Stomach (tissue), 9 donors: ENCODE results near the gene SYVN1. TPM values are rescaled to one million over a fixed set of nuclear protein-coding genes. Genes with fewer than 3 reads are reported as not detected.

ENCODE experiments used
- DNase-seq, 2 donors: peaks; one replicate each; pipeline versions ENCODE4 v3.0.0 to v3.0.0-alpha.2; 2013 to 2019
- H3K27ac ChIP-seq, 5 donors: fragments of 200-600 bp in 4 of 5; sonication (generic) in 4 of 5; one replicate each; pipeline ENCODE4 v1.5.1; 2013 to 2019; ENCODE audit warnings: mild to moderate bottlenecking in 1 of 5, moderate library complexity in 1 of 5
- H3K27me3 ChIP-seq, 3 donors: fragments of 200-600 bp; sonication (generic); one replicate each; pipeline ENCODE4 v1.5.1; 2017 to 2019; ENCODE audit warnings: mixed run types in 1 of 3
- H3K36me3 ChIP-seq, 4 donors: fragments of 200-600 bp; sonication (generic); 1 replicate in 3 of 4; 2 replicates in 1 of 4; pipeline ENCODE4 v1.5.1; 2016 to 2019
- H3K4me1 ChIP-seq, 4 donors: fragments of 200-600 bp; sonication (generic); one replicate each; pipeline ENCODE4 v1.5.1; 2016 to 2019
- H3K4me3 ChIP-seq, 4 donors: fragments of 200-600 bp; sonication (generic) in 3 of 4; one replicate each; pipeline ENCODE4 v1.5.1; 2016 to 2019; ENCODE audit warnings: mild to moderate bottlenecking in 1 of 4
- H3K9me3 ChIP-seq, 4 donors: fragments of 200-600 bp; sonication (generic); one replicate each; pipeline ENCODE4 v1.5.1; 2016 to 2019
- EP300 ChIP-seq: sonication (generic); formaldehyde crosslinking; IDR thresholded peaks from one replicate; pipeline ENCODE4 v1.6.1; 2017; ENCODE audit warnings: antibody characterized with exemption
- POLR2A ChIP-seq, 4 donors: fragments of 450-650 bp; IDR thresholded peaks; one replicate each; pipeline ENCODE4 v1.6.1; 2016; ENCODE audit warnings: antibody characterized with exemption in 4 of 4, control low read depth in 2 of 4, mild to moderate bottlenecking in 1 of 4, moderate library complexity in 1 of 4
- POLR2AphosphoS5 ChIP-seq, 3 donors: sonication (generic); formaldehyde crosslinking; IDR thresholded peaks; one replicate each; pipeline ENCODE4 v1.6.1; 2016; ENCODE audit warnings: antibody characterized with exemption in 3 of 3
- WGBS, 5 donors: extraction: QIAGEN DNeasy Blood & Tissue Kit in 3 of 5; methylation state at CpG; one replicate each; pipeline versions ENCODE4 v1.1.5 to v1.1.7; 2013 to 2018; 5-methylcytosine and 5-hydroxymethylcytosine counted together
- intact Hi-C: fragments of 100-400 bp; cut with DNase I; formaldehyde crosslinking; loops from one replicate; pipeline ENCODE4 v1.15.1; 2023; ENCODE audit warnings: low total_unique reads
- polyA plus RNA-seq, 3 donors: library from polyadenylated mRNA; stranded (reverse); fragments of 200-250 nt; gene quantifications; one replicate each; pipeline ENCODE4 v1.2.3, GENCODE V29; 2013
- small RNA-seq, 4 donors: library from RNA; depleted of rRNA; stranded (forward); fragments of <200 nt; gene quantifications; one replicate each; pipeline ENCODE3, GENCODE V24; 2016
- total RNA-seq, 5 donors: library from RNA; depleted of rRNA; stranded (reverse); fragments of >200 nt; gene quantifications; one replicate each; pipeline versions ENCODE4 v1.1.0 to v1.2.3, GENCODE V29; 2014 to 2016
- TF ChIP-seq, protein P1 (sequence below), 7 experiments: fragments of 450-650 bp in 4 of 7; fragments of 200-600 bp in 3 of 7; sonication (generic) in 3 of 7; IDR thresholded peaks; one replicate each; pipeline ENCODE4 v1.5.1; 2016 to 2019; ENCODE audit warnings: antibody characterized with exemption in 7 of 7, control low read depth in 2 of 7, mild to moderate bottlenecking in 1 of 7
- donor health status: healthy with polysubstance abuse.
- donor health status: Bipolar disorder and iron deficiency.
- donor health status: healthy.

The SYVN1 gene
- total and polyA plus RNA-seq, 8 donors = 7.2 to 75.3 (median 28.8) TPM

DNA sequence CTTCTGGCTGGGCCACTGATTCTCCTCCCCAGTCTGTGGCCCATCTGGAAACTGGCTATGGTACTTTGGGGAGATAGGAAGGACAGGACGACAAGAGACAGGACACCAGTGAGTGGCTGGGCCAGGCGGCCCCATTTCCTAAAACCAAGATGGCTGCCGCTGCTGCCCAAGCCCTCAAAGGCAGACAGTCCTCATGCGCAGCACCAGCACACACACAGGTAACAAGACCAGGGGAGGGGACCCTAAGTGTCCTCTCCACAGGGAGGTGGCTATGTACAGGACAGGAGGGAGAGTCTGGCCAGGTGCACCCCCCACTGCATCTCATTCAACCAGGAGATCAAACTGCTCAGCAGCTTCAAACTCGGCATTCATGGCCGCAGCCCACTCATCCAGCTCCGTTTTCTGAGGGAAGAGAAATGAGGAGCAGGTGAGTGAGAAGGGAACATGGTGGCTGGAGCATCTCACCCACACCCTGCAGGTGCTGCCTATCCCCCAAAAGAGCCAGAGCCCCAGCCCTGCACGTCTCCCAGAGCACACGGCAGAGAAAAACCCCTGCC lies 55.5 kb downstream of the SYVN1 start:
- intact Hi-C loops = no loop called here
- DNase-seq = no peak

DNA sequence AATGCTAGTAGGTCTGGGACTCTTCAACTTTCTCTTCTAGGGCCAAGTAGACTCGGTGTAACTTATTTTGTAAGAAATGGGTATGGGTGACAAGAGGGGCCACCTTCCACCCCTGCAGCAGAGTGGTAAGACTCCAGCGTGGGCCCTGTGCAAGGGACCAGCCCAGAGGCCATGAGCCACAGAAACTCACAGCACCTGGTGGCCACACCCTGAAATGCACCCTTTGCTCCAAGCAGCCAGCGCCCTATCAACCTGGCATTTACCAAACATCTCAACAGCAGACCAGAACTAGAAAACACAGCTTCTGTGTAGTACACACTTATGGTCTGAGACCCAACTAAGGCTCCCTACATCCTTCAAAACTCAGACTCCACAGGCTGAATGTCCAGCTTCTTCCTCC lies 56.2 kb downstream of the SYVN1 start:
- WGBS, 5 donors = 30 to 55% (median 41%) methylated on average over 3 of the region's 3 CpGs
- Histone ChIP-seq H3K4me1 (peaks cover 0 to 14% (median under 1%) of the 10 kb centered on the region in 4 donors), H3K27me3 (no peaks in the 10 kb centered on the region), H3K36me3 (peaks cover 0 to 6% (median 0%) of the 10 kb centered on the region in 4 donors), H3K9me3 (no peaks in the 10 kb centered on the region), H3K27ac (no peak overlapping the region), H3K4me3 (no peak overlapping the region)
- peak; percentile 82 to 83 for DNase-seq
- no peak for TF ChIP-seq EP300
- TF ChIP-seq, protein P1, sequence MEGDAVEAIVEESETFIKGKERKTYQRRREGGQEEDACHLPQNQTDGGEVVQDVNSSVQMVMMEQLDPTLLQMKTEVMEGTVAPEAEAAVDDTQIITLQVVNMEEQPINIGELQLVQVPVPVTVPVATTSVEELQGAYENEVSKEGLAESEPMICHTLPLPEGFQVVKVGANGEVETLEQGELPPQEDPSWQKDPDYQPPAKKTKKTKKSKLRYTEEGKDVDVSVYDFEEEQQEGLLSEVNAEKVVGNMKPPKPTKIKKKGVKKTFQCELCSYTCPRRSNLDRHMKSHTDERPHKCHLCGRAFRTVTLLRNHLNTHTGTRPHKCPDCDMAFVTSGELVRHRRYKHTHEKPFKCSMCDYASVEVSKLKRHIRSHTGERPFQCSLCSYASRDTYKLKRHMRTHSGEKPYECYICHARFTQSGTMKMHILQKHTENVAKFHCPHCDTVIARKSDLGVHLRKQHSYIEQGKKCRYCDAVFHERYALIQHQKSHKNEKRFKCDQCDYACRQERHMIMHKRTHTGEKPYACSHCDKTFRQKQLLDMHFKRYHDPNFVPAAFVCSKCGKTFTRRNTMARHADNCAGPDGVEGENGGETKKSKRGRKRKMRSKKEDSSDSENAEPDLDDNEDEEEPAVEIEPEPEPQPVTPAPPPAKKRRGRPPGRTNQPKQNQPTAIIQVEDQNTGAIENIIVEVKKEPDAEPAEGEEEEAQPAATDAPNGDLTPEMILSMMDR (IDR thresholded peaks at IDR 0.05) = peak in 6 of 7 experiments; percentile 44 to 84 (median 77)
- TF ChIP-seq POLR2A (IDR thresholded peaks at IDR 0.05) = no peak
- no peak for TF ChIP-seq POLR2AphosphoS5 (IDR thresholded peaks at IDR 0.05)
- intact Hi-C loops = no loop called here

More for the DNA sequence above, 55.5 kb downstream of the SYVN1 start:
- Histone ChIP-seq H3K27me3 (no peaks in the 10 kb centered on the region), H3K9me3 (no peaks in the 10 kb centered on the region), H3K4me3 (no peak overlapping the region), H3K4me1 (peaks cover 5 to 20% (median 8%) of the 10 kb centered on the region in 4 donors), H3K27ac (no peak overlapping the region), H3K36me3 (peaks cover 0 to 6% (median 0%) of the 10 kb centered on the region in 4 donors)
- 88 to 94% (median 92%) methylated on average over 8 to 9 of the region's 9 CpGs for WGBS, 5 donors
- no peak for TF ChIP-seq POLR2AphosphoS5 (IDR thresholded peaks at IDR 0.05)
- no peak for TF ChIP-seq POLR2A (IDR thresholded peaks at IDR 0.05)
- TF ChIP-seq EP300 = no peak
- TF ChIP-seq, protein P1 (IDR thresholded peaks at IDR 0.05) = no peak

DNA sequence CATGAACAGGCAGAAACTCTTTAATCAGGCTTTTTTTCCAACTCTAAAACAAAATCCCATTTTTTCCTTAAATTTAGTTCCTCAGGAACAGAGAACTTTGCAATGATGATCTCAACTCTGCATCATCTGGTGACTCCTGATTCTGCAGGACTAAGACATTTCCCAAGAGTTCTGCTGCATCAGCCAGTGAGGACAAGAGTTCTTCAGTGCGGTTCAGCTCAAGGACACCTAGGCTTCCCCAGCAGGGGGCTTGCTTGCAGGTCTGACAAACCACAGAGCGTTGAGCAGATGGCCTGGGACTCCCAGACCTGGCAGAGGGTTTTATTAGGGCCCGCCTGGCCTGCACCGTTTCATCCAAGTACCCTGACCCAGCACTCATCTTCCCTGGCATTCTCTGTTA lies 56.9 kb downstream of the SYVN1 start:
- no peak for DNase-seq
- 81 to 93% (median 88%) methylated on average over 4 of the region's 4 CpGs for WGBS, 5 donors
- TF ChIP-seq, protein P1 (IDR thresholded peaks at IDR 0.05) = no peak
- TF ChIP-seq POLR2A (IDR thresholded peaks at IDR 0.05) (no peak), POLR2AphosphoS5 (IDR thresholded peaks at IDR 0.05) (no peak), EP300 (no peak)
- Histone ChIP-seq H3K36me3 (peaks cover 0 to 6% (median 0%) of the 10 kb centered on the region in 4 donors), H3K4me1 (peaks cover 0 to 7% (median 0%) of the 10 kb centered on the region in 4 donors), H3K4me3 (no peak overlapping the region), H3K27me3 (no peaks in the 10 kb centered on the region), H3K9me3 (no peaks in the 10 kb centered on the region), H3K27ac (no peak overlapping the region)
- intact Hi-C loops = no loop called here

Small RNA genes lying within 50 kb of the gene (small RNA-seq; reads per million reads assigned to genes)
- gene HIGD1AP10 = 0 reads per million in 4 donors
- 0 reads per million in 4 donors for gene PDCL2P2
- gene RNU2-23P = 0 to 0.83 (median 0.15) reads per million in 4 donors

Other genes with a start within 250 kb of the SYVN1 start
- 10 to 100 TPM; 14.3 to 77.6 (median 46.1) TPM for gene ATG2A, start 217.3 kb downstream of the SYVN1 start, total RNA-seq
- gene ATG2A, start 217.3 kb downstream of the SYVN1 start, polyA plus RNA-seq = 10 to 100 TPM; 12.2 to 18.7 (median 16.3) TPM
- gene PPP2R5B, start 209.8 kb downstream of the SYVN1 start, total RNA-seq = 10 to 100 TPM in 4 of 5 donors, 1 to 10 TPM in 1; 6.6 to 75.6 (median 25.7) TPM
- 10 to 100 TPM in 2 of 3 donors, 1 to 10 TPM in 1; 9.8 to 13.8 (median 12.3) TPM for gene PPP2R5B, start 209.8 kb downstream of the SYVN1 start, polyA plus RNA-seq
- gene GPHA2, start 198.6 kb downstream of the SYVN1 start, total RNA-seq = not detected
- under 1 TPM in 2 of 3 donors, not detected in 1; 0.30 to 0.50 TPM for gene GPHA2, start 198.6 kb downstream of the SYVN1 start, polyA plus RNA-seq
- gene MAJIN, start 162.4 kb downstream of the SYVN1 start, total RNA-seq = not detected
- gene MAJIN, start 162.4 kb downstream of the SYVN1 start, polyA plus RNA-seq = under 1 TPM in 1 of 3 donors, not detected in 2; 0.20 TPM
- gene BATF2, start 137.5 kb downstream of the SYVN1 start, total RNA-seq = 10 to 100 TPM in 1 of 5 donors, 1 to 10 TPM in 2, under 1 TPM in 1, not detected in 1; 0.73 to 29.5 (median 3.0) TPM
- gene BATF2, start 137.5 kb downstream of the SYVN1 start, polyA plus RNA-seq = 10 to 100 TPM in 1 of 3 donors, 1 to 10 TPM in 2; 3.4 to 10.8 (median 4.5) TPM
- 100 to 1,000 TPM in 2 of 5 donors, 10 to 100 TPM in 2, 1 to 10 TPM in 1; 4.9 to 237 (median 57.2) TPM for gene ARL2, start 120.4 kb downstream of the SYVN1 start, total RNA-seq
- 100 to 1,000 TPM in 1 of 3 donors, 10 to 100 TPM in 2; 88.3 to 119 (median 98.0) TPM for gene ARL2, start 120.4 kb downstream of the SYVN1 start, polyA plus RNA-seq
- gene SNX15, start 107.1 kb downstream of the SYVN1 start, total RNA-seq = 10 to 100 TPM in 4 of 5 donors, 1 to 10 TPM in 1; 4.2 to 45.8 (median 13.3) TPM
- 10 to 100 TPM; 18.7 to 22.5 (median 20.0) TPM for gene SNX15, start 107.1 kb downstream of the SYVN1 start, polyA plus RNA-seq
- 10 to 100 TPM in 2 of 5 donors, 1 to 10 TPM in 3; 1.8 to 97.6 (median 6.7) TPM for gene SAC3D1, start 93.3 kb downstream of the SYVN1 start, total RNA-seq
- 10 to 100 TPM in 2 of 3 donors, 1 to 10 TPM in 1; 8.9 to 14.5 (median 14.4) TPM for gene SAC3D1, start 93.3 kb downstream of the SYVN1 start, polyA plus RNA-seq
- gene NAALADL1, start 76.0 kb downstream of the SYVN1 start, total RNA-seq = 10 to 100 TPM in 2 of 5 donors, 1 to 10 TPM in 2, not detected in 1; 1.3 to 65.2 (median 18.1) TPM
- 10 to 100 TPM in 2 of 3 donors, 1 to 10 TPM in 1; 6.7 to 10.8 (median 10.0) TPM for gene NAALADL1, start 76.0 kb downstream of the SYVN1 start, polyA plus RNA-seq
- 1 to 10 TPM; 1.4 to 9.1 (median 2.2) TPM for gene CDCA5, start 50.5 kb downstream of the SYVN1 start, total RNA-seq
- gene CDCA5, start 50.5 kb downstream of the SYVN1 start, polyA plus RNA-seq = 1 to 10 TPM; 3.5 to 6.7 (median 4.6) TPM
- 10 to 100 TPM; 17.6 to 62.0 (median 28.8) TPM for gene ZFPL1, start 50.3 kb downstream of the SYVN1 start, total RNA-seq
- 10 to 100 TPM; 36.7 to 38.6 (median 37.4) TPM for gene ZFPL1, start 50.3 kb downstream of the SYVN1 start, polyA plus RNA-seq
- 1,000 to 10,000 TPM in 1 of 5 donors, 100 to 1,000 TPM in 4; 174 to 2,272 (median 234) TPM for gene VPS51, start 38.3 kb downstream of the SYVN1 start, total RNA-seq
- gene VPS51, start 38.3 kb downstream of the SYVN1 start, polyA plus RNA-seq = 100 to 1,000 TPM; 124 to 135 (median 128) TPM
- gene TM7SF2, start 22.6 kb downstream of the SYVN1 start, total RNA-seq = 100 to 1,000 TPM in 1 of 5 donors, 10 to 100 TPM in 3, 1 to 10 TPM in 1; 7.6 to 118 (median 19.6) TPM
- 10 to 100 TPM; 38.6 to 65.2 (median 51.9) TPM for gene TM7SF2, start 22.6 kb downstream of the SYVN1 start, polyA plus RNA-seq
- 100 to 1,000 TPM in 1 of 5 donors, 10 to 100 TPM in 1, 1 to 10 TPM in 2, not detected in 1; 2.4 to 130 (median 39.9) TPM for gene ZNHIT2, start 16.8 kb downstream of the SYVN1 start, total RNA-seq
- gene ZNHIT2, start 16.8 kb downstream of the SYVN1 start, polyA plus RNA-seq = 10 to 100 TPM; 18.0 to 20.0 (median 18.9) TPM
- gene FAU, start 12.4 kb downstream of the SYVN1 start, total RNA-seq = 1,000 to 10,000 TPM in 1 of 5 donors, 100 to 1,000 TPM in 4; 456 to 1,872 (median 566) TPM
- gene FAU, start 12.4 kb downstream of the SYVN1 start, polyA plus RNA-seq = 1,000 to 10,000 TPM; 1,111 to 1,352 (median 1,208) TPM
- gene MRPL49, start 12.2 kb downstream of the SYVN1 start, total RNA-seq = 10 to 100 TPM; 22.8 to 75.9 (median 33.0) TPM
- 10 to 100 TPM; 36.0 to 69.8 (median 39.9) TPM for gene MRPL49, start 12.2 kb downstream of the SYVN1 start, polyA plus RNA-seq
- gene SPDYC, start 35.7 kb upstream of the SYVN1 start, total RNA-seq = not detected
- not detected for gene SPDYC, start 35.7 kb upstream of the SYVN1 start, polyA plus RNA-seq
- gene CAPN1, start 47.4 kb upstream of the SYVN1 start, total RNA-seq = 100 to 1,000 TPM in 3 of 5 donors, 10 to 100 TPM in 2; 79.5 to 325 (median 155) TPM
- 100 to 1,000 TPM in 2 of 3 donors, 10 to 100 TPM in 1; 96.1 to 234 (median 112) TPM for gene CAPN1, start 47.4 kb upstream of the SYVN1 start, polyA plus RNA-seq
- 10 to 100 TPM in 2 of 5 donors, 1 to 10 TPM in 3; 1.7 to 17.0 (median 5.5) TPM for gene POLA2, start 127.4 kb upstream of the SYVN1 start, total RNA-seq
- 10 to 100 TPM in 2 of 3 donors, 1 to 10 TPM in 1; 8.6 to 11.2 (median 10.3) TPM for gene POLA2, start 127.4 kb upstream of the SYVN1 start, polyA plus RNA-seq
- 10 to 100 TPM in 2 of 5 donors, 1 to 10 TPM in 1, under 1 TPM in 1, not detected in 1; 0.89 to 18.3 (median 8.3) TPM for gene CDC42EP2, start 180.3 kb upstream of the SYVN1 start, total RNA-seq
- gene CDC42EP2, start 180.3 kb upstream of the SYVN1 start, polyA plus RNA-seq = 10 to 100 TPM; 13.8 to 22.0 (median 18.4) TPM
- 10 to 100 TPM; 14.7 to 92.8 (median 35.1) TPM for gene DPF2, start 199.3 kb upstream of the SYVN1 start, total RNA-seq
- gene DPF2, start 199.3 kb upstream of the SYVN1 start, polyA plus RNA-seq = 10 to 100 TPM; 14.9 to 22.6 (median 19.6) TPM
- 1 to 10 TPM in 1 of 5 donors, not detected in 4; 4.5 TPM for gene TIGD3, start 220.2 kb upstream of the SYVN1 start, total RNA-seq
- gene TIGD3, start 220.2 kb upstream of the SYVN1 start, polyA plus RNA-seq = under 1 TPM in 2 of 3 donors, not detected in 1; 0.25 to 0.44 TPM
- 100 to 1,000 TPM in 1 of 5 donors, 1 to 10 TPM in 4; 1.2 to 101 (median 2.4) TPM for gene SLC25A45, start 248.1 kb upstream of the SYVN1 start, total RNA-seq
- 1 to 10 TPM; 1.9 to 3.8 (median 3.1) TPM for gene SLC25A45, start 248.1 kb upstream of the SYVN1 start, polyA plus RNA-seq